Vagina (tissue), 2 donors: ENCODE data around the gene TNS2.

Experiments
- POLR2A ChIP-seq, 2 donors: fragments of 450-650 bp; IDR thresholded peaks; one replicate each; pipeline ENCODE4 v1.6.1; 2017; ENCODE audit warnings: antibody characterized with exemption in 2 of 2, mild to moderate bottlenecking in 2 of 2, moderate library complexity in 2 of 2
- POLR2AphosphoS5 ChIP-seq, 2 donors: sonication (generic); formaldehyde crosslinking; IDR thresholded peaks; one replicate each; pipeline ENCODE4 v1.9.0; 2017; ENCODE audit warnings: antibody characterized with exemption in 2 of 2, mild to moderate bottlenecking in 2 of 2, low read depth in 1 of 2; ENCODE audit not compliant: insufficient read depth in 1 of 2
- TF ChIP-seq, protein P1 (sequence below), 3 experiments: fragments of 450-650 bp in 2 of 3; fragments of 200-600 bp in 1 of 3; sonication (generic) in 1 of 3; IDR thresholded peaks; one replicate each; pipeline ENCODE4 v1.5.1; 2017 to 2019; ENCODE audit warnings: antibody characterized with exemption in 3 of 3, mild to moderate bottlenecking in 2 of 3, moderate library complexity in 2 of 3

DNA sequence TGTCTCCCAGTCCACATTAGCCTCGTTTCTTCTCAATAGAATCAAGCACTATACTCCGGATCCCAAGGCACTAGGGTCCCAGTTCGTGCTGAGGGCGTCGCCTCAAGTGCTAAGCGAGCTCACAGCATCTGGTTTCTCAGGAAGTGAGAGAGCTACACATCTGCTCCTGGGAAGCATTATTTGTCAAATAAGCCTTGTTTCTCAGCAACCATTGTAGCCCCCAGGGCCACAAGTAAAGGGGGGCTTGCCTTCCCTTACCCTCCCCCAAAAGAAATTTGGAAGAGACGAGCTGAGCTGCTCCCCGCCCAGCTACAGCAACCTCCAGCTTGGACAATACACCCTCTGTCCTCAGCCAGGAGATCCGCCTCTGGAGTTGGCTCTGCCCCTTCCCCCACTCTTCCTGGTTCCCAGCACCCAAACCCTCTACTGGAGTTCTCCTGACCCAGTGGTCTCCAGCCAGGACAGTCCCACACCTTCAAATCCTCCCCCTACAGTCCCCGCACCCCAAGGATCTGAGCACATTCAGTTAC lies 5.7 kb upstream of the TNS2 start:
- TF ChIP-seq, protein P1, sequence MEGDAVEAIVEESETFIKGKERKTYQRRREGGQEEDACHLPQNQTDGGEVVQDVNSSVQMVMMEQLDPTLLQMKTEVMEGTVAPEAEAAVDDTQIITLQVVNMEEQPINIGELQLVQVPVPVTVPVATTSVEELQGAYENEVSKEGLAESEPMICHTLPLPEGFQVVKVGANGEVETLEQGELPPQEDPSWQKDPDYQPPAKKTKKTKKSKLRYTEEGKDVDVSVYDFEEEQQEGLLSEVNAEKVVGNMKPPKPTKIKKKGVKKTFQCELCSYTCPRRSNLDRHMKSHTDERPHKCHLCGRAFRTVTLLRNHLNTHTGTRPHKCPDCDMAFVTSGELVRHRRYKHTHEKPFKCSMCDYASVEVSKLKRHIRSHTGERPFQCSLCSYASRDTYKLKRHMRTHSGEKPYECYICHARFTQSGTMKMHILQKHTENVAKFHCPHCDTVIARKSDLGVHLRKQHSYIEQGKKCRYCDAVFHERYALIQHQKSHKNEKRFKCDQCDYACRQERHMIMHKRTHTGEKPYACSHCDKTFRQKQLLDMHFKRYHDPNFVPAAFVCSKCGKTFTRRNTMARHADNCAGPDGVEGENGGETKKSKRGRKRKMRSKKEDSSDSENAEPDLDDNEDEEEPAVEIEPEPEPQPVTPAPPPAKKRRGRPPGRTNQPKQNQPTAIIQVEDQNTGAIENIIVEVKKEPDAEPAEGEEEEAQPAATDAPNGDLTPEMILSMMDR (IDR thresholded peaks at IDR 0.05): no peak
- no peak for TF ChIP-seq POLR2A (IDR thresholded peaks at IDR 0.05)
- no peak for TF ChIP-seq POLR2AphosphoS5 (IDR thresholded peaks at IDR 0.05; ENCODE audit: insufficient read depth in 1 of 2, low read depth in 1 of 2)
